Spleen (tissue), 11 donors: ENCODE results near the gene ADAMTSL1. TPM values are rescaled to one million over a fixed set of nuclear protein-coding genes. Genes with fewer than 3 reads are reported as not detected.

Experiments used
- DNase-seq: peaks from one replicate; pipeline ENCODE4 v3.0.0-alpha.2; 2020
- H3K27ac ChIP-seq, 8 donors: fragments of 200-600 bp; sonication (generic) in 7 of 8; 1 replicate in 4 of 8; 2 replicates in 4 of 8; pipeline versions ENCODE4 v1.5.0 to v1.8.0; 2016 to 2021; ENCODE audit warnings: inconsistent platforms in 4 of 8, mild to moderate bottlenecking in 4 of 8, moderate library complexity in 1 of 8
- H3K27me3 ChIP-seq, 7 donors: fragments of 200-600 bp; sonication (generic) in 6 of 7; replicated peaks in 1 of 7; 1 replicate in 4 of 7; 2 replicates in 3 of 7; pipeline versions ENCODE4 v1.5.0 to v1.8.0; 2016 to 2021; ENCODE audit warnings: inconsistent platforms in 3 of 7, mild to moderate bottlenecking in 1 of 7
- H3K36me3 ChIP-seq, 6 donors: fragments of 200-600 bp; sonication (generic) in 5 of 6; 1 replicate in 4 of 6; 2 replicates in 2 of 6; pipeline versions ENCODE4 v1.5.0 to v1.8.0; 2016 to 2021; ENCODE audit warnings: inconsistent platforms in 2 of 6
- H3K4me1 ChIP-seq, 6 donors: fragments of 200-600 bp; sonication (generic) in 5 of 6; 1 replicate in 3 of 6; 2 replicates in 3 of 6; pipeline versions ENCODE4 v1.5.0 to v1.8.0; 2016 to 2021; ENCODE audit warnings: inconsistent platforms in 3 of 6
- H3K4me3 ChIP-seq, 8 donors: fragments of 200-600 bp; sonication (generic) in 7 of 8; 1 replicate in 4 of 8; 2 replicates in 4 of 8; pipeline versions ENCODE4 v1.5.0 to v1.8.0; 2016 to 2021; ENCODE audit warnings: inconsistent platforms in 4 of 8, mild to moderate bottlenecking in 4 of 8, moderate library complexity in 2 of 8
- H3K9me3 ChIP-seq, 8 donors: fragments of 200-600 bp; sonication (generic) in 7 of 8; 1 replicate in 4 of 8; 2 replicates in 4 of 8; pipeline versions ENCODE4 v1.5.0 to v1.8.0; 2016 to 2021; ENCODE audit warnings: inconsistent platforms in 4 of 8
- CTCF ChIP-seq, 11 experiments: fragments of 200-600 bp in 7 of 11; fragments of 450-650 bp in 4 of 11; sonication (generic) in 4 of 11; IDR thresholded peaks in 8 of 11; conservative IDR thresholded peaks in 3 of 11; 1 replicate in 7 of 11; 2 replicates in 4 of 11; pipeline versions ENCODE4 v1.4.0 to v1.8.0; 2016 to 2021; ENCODE audit warnings: antibody characterized with exemption in 11 of 11, inconsistent platforms in 4 of 11, mild to moderate bottlenecking in 1 of 11
- POLR2A ChIP-seq, 3 donors: fragments of 450-650 bp; IDR thresholded peaks; one replicate each; pipeline ENCODE4 v1.5.1; 2017; ENCODE audit warnings: antibody characterized with exemption in 3 of 3, mild to moderate bottlenecking in 1 of 3
- POLR2AphosphoS5 ChIP-seq, 3 donors: sonication (generic); formaldehyde crosslinking; IDR thresholded peaks; one replicate each; pipeline ENCODE4 v1.5.1; 2017; ENCODE audit warnings: antibody characterized with exemption in 3 of 3
- WGBS, 5 donors: extraction: QIAGEN DNeasy Blood & Tissue Kit in 3 of 5; methylation state at CpG; one replicate each; pipeline versions ENCODE4 v1.1.5 to v1.1.7; 2013 to 2018; 5-methylcytosine and 5-hydroxymethylcytosine counted together
- intact Hi-C: fragments of 100-400 bp; cut with DNase I; formaldehyde crosslinking; loops from one replicate; pipeline ENCODE4 v1.15.0; 2023; ENCODE audit warnings: low total_unique reads
- polyA plus RNA-seq, 3 donors: library from polyadenylated mRNA; stranded (reverse); fragments of 200-250 nt; gene quantifications; one replicate each; pipeline ENCODE4 v1.2.1, GENCODE V29; 2013
- total RNA-seq, 7 donors: library from RNA; depleted of rRNA in 3 of 7; stranded (reverse); fragments of >200 nt in 3 of 7; fragmentation: NEBNext Ultra II Directional in 4 of 7; extraction: Animal tissue kit (Norgen Biotek cat#: 25700) in 4 of 7; gene quantifications; one replicate each; pipeline versions ENCODE4 v1.1.0 to v1.2.1, GENCODE V29; 2016 to 2021
- donor health status: healthy with polysubstance abuse.
- donor health status: DM: no; HTN: no; CAD: no; lungs with moderate emphysema.
- donor health status: DM: no; HTN: no; CAD: no.
- donor health status: Bipolar disorder and iron deficiency.
- donor health status: healthy.
- donor health status: DM: no; HTN: no; CAD: no.
- donor health status: DM: yes; HTN: yes; CAD: no.

Gene ADAMTSL1
- total and polyA plus RNA-seq, 10 donors, result 0.35 to 5.3 (median 2.2) TPM

- Histone ChIP-seq H3K4me1 (no peaks in the 10 kb centered on the region), H3K9me3 (peaks cover 0 to 3% (median 0%) of the 10 kb centered on the region in 8 donors), H3K27me3 (no peaks in the 10 kb centered on the region), H3K27ac (no peak overlapping the region), H3K4me3 (no peak overlapping the region), H3K36me3 (no peaks in the 10 kb centered on the region)
- 90 to 97% (median 96%) methylated on average over 5 to 12 of the region's 12 CpGs for WGBS, 5 donors
- intact Hi-C loops, result no loop called here
- TF ChIP-seq CTCF (IDR thresholded peaks at IDR 0.05 in 8 of 11, conservative IDR thresholded peaks at IDR 0.05 in 3 of 11), result no peak
- TF ChIP-seq POLR2AphosphoS5 (IDR thresholded peaks at IDR 0.05), result no peak
- TF ChIP-seq POLR2A (IDR thresholded peaks at IDR 0.05), result no peak
- DNase-seq, result no peak
These were observed 415.6 kb downstream of the ADAMTSL1 start for GRCh38 chr9:18889550-18889949.

GRCh38 chr9:18890372-18890771 lies 416.4 kb downstream of the ADAMTSL1 start:
- peaks cover 0 to 12% (median 5%) of the 10 kb centered on the region in 8 donors for H3K9me3 ChIP-seq
- H3K4me3 ChIP-seq, result no peak overlapping the region
- intact Hi-C loops, result no loop called here
- DNase-seq, result no peak
- WGBS, 5 donors, result 35 to 56% (median 49%) methylated on average over 4 of the region's 4 CpGs
- H3K27me3 ChIP-seq, result no peaks in the 10 kb centered on the region
- no peak for TF ChIP-seq CTCF (IDR thresholded peaks at IDR 0.05 in 8 of 11, conservative IDR thresholded peaks at IDR 0.05 in 3 of 11)
- H3K36me3 ChIP-seq, result no peaks in the 10 kb centered on the region
- H3K4me1 ChIP-seq, result no peaks in the 10 kb centered on the region
- no peak overlapping the region for H3K27ac ChIP-seq

- 88 to 94% (median 91%) methylated on average over 5 of the region's 5 CpGs for WGBS, 5 donors
- H3K9me3 ChIP-seq, result peaks cover 0 to 29% (median 22%) of the 10 kb centered on the region in 8 donors
- no peak overlapping the region for H3K4me3 ChIP-seq
- DNase-seq, result no peak
- H3K4me1 ChIP-seq, result no peaks in the 10 kb centered on the region
- no peak for TF ChIP-seq CTCF (IDR thresholded peaks at IDR 0.05 in 8 of 11, conservative IDR thresholded peaks at IDR 0.05 in 3 of 11)
- no peak for TF ChIP-seq POLR2AphosphoS5 (IDR thresholded peaks at IDR 0.05)
- TF ChIP-seq POLR2A (IDR thresholded peaks at IDR 0.05), result no peak
- intact Hi-C loops, result no loop called here
- no peaks in the 10 kb centered on the region for H3K27me3 ChIP-seq
- H3K36me3 ChIP-seq, result no peaks in the 10 kb centered on the region
- no peak overlapping the region for H3K27ac ChIP-seq
These were observed 418.2 kb downstream of the ADAMTSL1 start for GRCh38 chr9:18891946-18892670.

- TF ChIP-seq POLR2AphosphoS5 (IDR thresholded peaks at IDR 0.05) (no peak), CTCF (IDR thresholded peaks at IDR 0.05 in 8 of 11, conservative IDR thresholded peaks at IDR 0.05 in 3 of 11) (no peak), POLR2A (IDR thresholded peaks at IDR 0.05) (no peak)
- Histone ChIP-seq H3K27me3 (no peaks in the 10 kb centered on the region), H3K4me3 (no peak overlapping the region), H3K4me1 (no peaks in the 10 kb centered on the region), H3K27ac (no peak overlapping the region), H3K36me3 (no peaks in the 10 kb centered on the region), H3K9me3 (peaks cover 0 to 31% (median 23%) of the 10 kb centered on the region in 8 donors)
- intact Hi-C loops, result no loop called here
- WGBS, 5 donors, result 69 to 92% (median 76%) methylated on average over 4 of the region's 4 CpGs
- no peak for DNase-seq
These were observed 419.1 kb downstream of the ADAMTSL1 start for GRCh38 chr9:18893046-18893445.
